Nephron (organoid): ENCODE data around the gene STK32C.

Experiments
- H3K27ac Mint-ChIP-seq, 3 experiments: 2 replicates each; pipeline ENCODE4 v1.8.0; 2020; ENCODE audit warnings: mixed read lengths in 3 of 3, mild to moderate bottlenecking in 2 of 3, moderate library complexity in 1 of 3
- H3K27me3 Mint-ChIP-seq: 2 replicates; pipeline ENCODE4 v1.8.0; 2021; ENCODE audit warnings: low read depth, mild to moderate bottlenecking, moderate library complexity, mixed read lengths
- H3K36me3 Mint-ChIP-seq: 2 replicates; pipeline ENCODE4 v1.8.0; 2020; ENCODE audit warnings: low read depth, mixed read lengths
- H3K4me1 Mint-ChIP-seq: 2 replicates; pipeline ENCODE4 v1.8.0; 2020; ENCODE audit warnings: mixed read lengths
- H3K4me3 Mint-ChIP-seq, 3 experiments: 2 replicates each; pipeline ENCODE4 v1.8.0; 2020; ENCODE audit warnings: mild to moderate bottlenecking in 3 of 3, mixed read lengths in 3 of 3, moderate library complexity in 2 of 3
- H3K9me3 Mint-ChIP-seq: 2 replicates; pipeline ENCODE4 v1.8.0; 2020; ENCODE audit warnings: mixed read lengths
- CTCF ChIP-seq, 3 experiments: fragments of 200-600 bp; sonication (generic); IDR thresholded peaks; one replicate each; pipeline ENCODE4 v1.5.0; 2021; ENCODE audit warnings: antibody characterized with exemption in 3 of 3; ENCODE audit not compliant: unreplicated experiment in 3 of 3

Gene STK32C

GRCh38 chr10:132255489-132256344 is 52.0 kb downstream of the STK32C start:
- Mint-ChIP-seq H3K27ac (no peak overlapping the region), H3K27me3 (peaks cover 5% of the 10 kb centered on the region), H3K4me1 (peaks cover 5% of the 10 kb centered on the region), H3K4me3 (no peak overlapping the region), H3K9me3 (no peaks in the 10 kb centered on the region), H3K36me3 (no peaks in the 10 kb centered on the region)
- no peak for TF ChIP-seq CTCF (IDR thresholded peaks at IDR 0.05; ENCODE audit: unreplicated experiment in 3 of 3)

GRCh38 chr10:132254841-132255240 is 52.9 kb downstream of the STK32C start:
- peaks cover 5% of the 10 kb centered on the region for H3K27me3 Mint-ChIP-seq
- H3K36me3 Mint-ChIP-seq, result no peaks in the 10 kb centered on the region
- H3K4me3 Mint-ChIP-seq, result no peak overlapping the region
- TF ChIP-seq CTCF (IDR thresholded peaks at IDR 0.05; ENCODE audit: unreplicated experiment in 3 of 3), result no peak
- H3K27ac Mint-ChIP-seq, result no peak overlapping the region
- H3K9me3 Mint-ChIP-seq, result no peaks in the 10 kb centered on the region
- peaks cover 5% of the 10 kb centered on the region for H3K4me1 Mint-ChIP-seq

- H3K36me3 Mint-ChIP-seq, result no peaks in the 10 kb centered on the region
- H3K27me3 Mint-ChIP-seq, result peaks cover 5% of the 10 kb centered on the region
- no peaks in the 10 kb centered on the region for H3K9me3 Mint-ChIP-seq
- no peak for TF ChIP-seq CTCF (IDR thresholded peaks at IDR 0.05; ENCODE audit: unreplicated experiment in 3 of 3)
- no peak overlapping the region for H3K27ac Mint-ChIP-seq
- no peak overlapping the region for H3K4me3 Mint-ChIP-seq
- peaks cover 5% of the 10 kb centered on the region for H3K4me1 Mint-ChIP-seq
Observed at GRCh38 chr10:132253092-132253687, 54.6 kb downstream of the STK32C start.

GRCh38 chr10:132252412-132252811 is 55.3 kb downstream of the STK32C start:
- Mint-ChIP-seq H3K36me3 (no peaks in the 10 kb centered on the region), H3K4me3 (no peak overlapping the region), H3K27me3 (peaks cover 5% of the 10 kb centered on the region), H3K9me3 (no peaks in the 10 kb centered on the region), H3K27ac (no peak overlapping the region), H3K4me1 (peaks cover 5% of the 10 kb centered on the region)
- TF ChIP-seq CTCF (IDR thresholded peaks at IDR 0.05; ENCODE audit: unreplicated experiment in 3 of 3), result no peak

- peaks cover 9% of the 10 kb centered on the region for H3K4me1 Mint-ChIP-seq
- H3K36me3 Mint-ChIP-seq, result no peaks in the 10 kb centered on the region
- H3K27ac Mint-ChIP-seq, result no peak overlapping the region
- H3K4me3 Mint-ChIP-seq, result no peak overlapping the region
- H3K27me3 Mint-ChIP-seq, result peaks cover 5% of the 10 kb centered on the region
- TF ChIP-seq CTCF (IDR thresholded peaks at IDR 0.05; ENCODE audit: unreplicated experiment in 3 of 3), result no peak
- H3K9me3 Mint-ChIP-seq, result no peaks in the 10 kb centered on the region
Observed at GRCh38 chr10:132251928-132252327, 55.8 kb downstream of the STK32C start.
